ENCODE data around the gene ABCB1. TPM values are rescaled to one million over a fixed set of nuclear protein-coding genes. Genes with fewer than 3 reads are reported as not detected.

ABCB1 gene
- total and polyA plus RNA-seq, 10 of the 15 experiments (the other 5 are each of a cell fraction or from before 2014, with no cell fraction given) = 0.40 to 13.9 (median 1.9) TPM

DNA sequence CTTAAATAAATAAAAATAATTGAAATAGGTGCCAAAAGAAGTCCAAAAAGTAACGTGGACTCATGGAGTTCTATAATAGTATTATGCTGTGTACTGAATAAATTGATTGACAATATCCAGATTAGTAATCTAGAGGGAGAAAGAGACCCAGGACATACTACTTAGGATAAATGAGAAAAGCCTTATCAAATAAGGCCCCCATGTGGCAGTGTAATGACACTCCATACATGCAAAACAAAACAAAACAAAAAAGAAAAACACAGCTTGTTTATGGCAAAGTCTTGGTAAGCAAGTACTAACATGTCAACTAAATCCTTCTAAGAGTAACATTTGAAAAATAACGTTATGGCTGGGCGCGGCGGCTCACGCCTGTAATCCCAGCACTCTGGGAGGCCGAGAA is 23.9 kb upstream of the ABCB1 start:
- WGBS (ENCODE audit: insufficient coverage, insufficient replicate concordance, low lambda C conversion rate, missing lambda C conversion rate) = 50% methylated on average over 7 of the region's 7 CpGs
- no peak for FAIRE-seq
- ChIA-PET RAD21 (ENCODE audit: unreplicated experiment) (interaction anchor here (1.4 to 1.5 kb wide), 2 partner anchors 25 to 118 kb away, joined by 4 to 6 read pairs; no protein-coding TSS in a partner anchor), SMC1A (ENCODE audit: uncharacterized antibody, unreplicated experiment) (interaction anchor here (1.4 to 3.0 kb wide), 2 partner anchors 119 to 312 kb away, joined by 4 to 17 read pairs; no protein-coding TSS in a partner anchor), CTCF (interaction anchor here (1.4 to 3.0 kb wide), 2 partner anchors 119 to 209 kb away, joined by 3 to 17 read pairs; no protein-coding TSS in a partner anchor), POLR2A (no interaction called here)
- Histone ChIP-seq H3K4me2 (ENCODE audit: control insufficient read depth, insufficient read depth) (no peak overlapping the region), H3K79me2 (ENCODE audit: control insufficient read depth, insufficient read depth, low read length) (no peaks in the 10 kb centered on the region), H3K36me3 (ENCODE audit: control insufficient read depth in 2 of 2, insufficient read depth in 2 of 2, low read length in 1 of 2) (no peaks in the 10 kb centered on the region), H3K4me3 (no peak overlapping the region), H3K27me3 (replicated peaks in 1 of 2; ENCODE audit: control insufficient read depth in 2 of 2, insufficient read depth in 2 of 2, low read length in 1 of 2) (no peaks in the 10 kb centered on the region), H2AFZ (ENCODE audit: control insufficient read depth, low read depth, low read length) (no peak overlapping the region), H3K9me3 (replicated peaks; ENCODE audit: control insufficient read depth, insufficient read depth, low read length) (no peaks in the 10 kb centered on the region), H4K20me1 (ENCODE audit: control insufficient read depth, insufficient read depth) (no peaks in the 10 kb centered on the region), H3K9ac (ENCODE audit: control insufficient read depth, insufficient read depth, low read length) (no peak overlapping the region), H3K27ac (ENCODE audit: control insufficient read depth, insufficient read depth) (no peak overlapping the region), H3K4me1 (ENCODE audit: control insufficient read depth, insufficient read depth, low read length) (peaks cover 10% of the 10 kb centered on the region; the same call in 1 of the 2 replicates)
- TF ChIP-seq SMC3 (IDR thresholded peaks at IDR 0.05; ENCODE audit: borderline replicate concordance, low read length) = peak; percentile 25; the same call in 1 of the 2 replicates
- TF ChIP-seq EP300 (IDR thresholded peaks at IDR 0.05; ENCODE audit: borderline replicate concordance in 1 of 2, control insufficient read depth in 1 of 2, low read depth in 2 of 2, low read length in 2 of 2) = no peak
- no peak for TF ChIP-seq NFXL1 (IDR thresholded peaks at IDR 0.05; ENCODE audit: borderline replicate concordance)
- TF ChIP-seq CBFB (IDR thresholded peaks at IDR 0.05; ENCODE audit: low read depth) = no peak
- no peak for TF ChIP-seq CEBPB (IDR thresholded peaks at IDR 0.05; ENCODE audit: borderline replicate concordance in 1 of 2, low read depth in 2 of 2, low read length in 2 of 2)
- TF ChIP-seq ZZZ3 (IDR thresholded peaks at IDR 0.05; ENCODE audit: control insufficient read depth, insufficient read length, low read depth) = no peak
- TF ChIP-seq JUNB (IDR thresholded peaks at IDR 0.05) = no peak
- TF ChIP-seq, protein P1, sequence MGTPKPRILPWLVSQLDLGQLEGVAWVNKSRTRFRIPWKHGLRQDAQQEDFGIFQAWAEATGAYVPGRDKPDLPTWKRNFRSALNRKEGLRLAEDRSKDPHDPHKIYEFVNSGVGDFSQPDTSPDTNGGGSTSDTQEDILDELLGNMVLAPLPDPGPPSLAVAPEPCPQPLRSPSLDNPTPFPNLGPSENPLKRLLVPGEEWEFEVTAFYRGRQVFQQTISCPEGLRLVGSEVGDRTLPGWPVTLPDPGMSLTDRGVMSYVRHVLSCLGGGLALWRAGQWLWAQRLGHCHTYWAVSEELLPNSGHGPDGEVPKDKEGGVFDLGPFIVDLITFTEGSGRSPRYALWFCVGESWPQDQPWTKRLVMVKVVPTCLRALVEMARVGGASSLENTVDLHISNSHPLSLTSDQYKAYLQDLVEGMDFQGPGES (IDR thresholded peaks at IDR 0.05) = no peak
- TF ChIP-seq, protein P2, sequence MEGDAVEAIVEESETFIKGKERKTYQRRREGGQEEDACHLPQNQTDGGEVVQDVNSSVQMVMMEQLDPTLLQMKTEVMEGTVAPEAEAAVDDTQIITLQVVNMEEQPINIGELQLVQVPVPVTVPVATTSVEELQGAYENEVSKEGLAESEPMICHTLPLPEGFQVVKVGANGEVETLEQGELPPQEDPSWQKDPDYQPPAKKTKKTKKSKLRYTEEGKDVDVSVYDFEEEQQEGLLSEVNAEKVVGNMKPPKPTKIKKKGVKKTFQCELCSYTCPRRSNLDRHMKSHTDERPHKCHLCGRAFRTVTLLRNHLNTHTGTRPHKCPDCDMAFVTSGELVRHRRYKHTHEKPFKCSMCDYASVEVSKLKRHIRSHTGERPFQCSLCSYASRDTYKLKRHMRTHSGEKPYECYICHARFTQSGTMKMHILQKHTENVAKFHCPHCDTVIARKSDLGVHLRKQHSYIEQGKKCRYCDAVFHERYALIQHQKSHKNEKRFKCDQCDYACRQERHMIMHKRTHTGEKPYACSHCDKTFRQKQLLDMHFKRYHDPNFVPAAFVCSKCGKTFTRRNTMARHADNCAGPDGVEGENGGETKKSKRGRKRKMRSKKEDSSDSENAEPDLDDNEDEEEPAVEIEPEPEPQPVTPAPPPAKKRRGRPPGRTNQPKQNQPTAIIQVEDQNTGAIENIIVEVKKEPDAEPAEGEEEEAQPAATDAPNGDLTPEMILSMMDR (IDR thresholded peaks at IDR 0.05 in 2 of 3, conservative IDR thresholded peaks at IDR 0.05 in 1 of 3; ENCODE audit: control insufficient read depth in 2 of 3, extremely low read depth in 1 of 3, insufficient read depth in 1 of 3, low read depth in 3 of 3, low read length in 3 of 3) = peak in 1 of 3 experiments; percentile 19; a peak in 2 of 6 replicates
- no peak for TF ChIP-seq NR2C2 (IDR thresholded peaks at IDR 0.05; ENCODE audit: borderline replicate concordance, control insufficient read depth, insufficient read length, low read depth)
- no peak for TF ChIP-seq CBX5 (IDR thresholded peaks at IDR 0.05; ENCODE audit: low read depth)
- peak; percentile 63 for TF ChIP-seq RAD21 (IDR thresholded peaks at IDR 0.05; ENCODE audit: insufficient read depth, low read depth, low read length)
- DNase-seq (ENCODE audit: low read depth, low spot score) = no peak
- BruUV-seq (replicated peaks) = no TSS peak
- no peak for ATAC-seq
- intact Hi-C loops (cut with micrococcal nuclease; ENCODE audit: unreplicated experiment) = loop anchor here (5.0 to 10.0 kb wide), 2 partner anchors 117 to 310 kb away; no protein-coding TSS in a partner anchor
- in situ Hi-C loops (cut with MboI) = no loop called here

Data from GM12878 (cell line).